Stimulated activated CD4-positive, alpha-beta T cell treated with anti-CD3 and anti-CD28 coated beads, Interleukin-12 subunit alpha, Interleukin-12 subunit beta, amount 100 ng/mL, for 24 hours (primary cell): Measurements from ENCODE around the gene PRH1.

Experiments
- DNase-seq, 2 experiments: peaks; one replicate each; pipeline ENCODE4 v3.0.0-alpha.2; 2020; ENCODE audit warnings: low read depth in 2 of 2

The PRH1 gene

DNA sequence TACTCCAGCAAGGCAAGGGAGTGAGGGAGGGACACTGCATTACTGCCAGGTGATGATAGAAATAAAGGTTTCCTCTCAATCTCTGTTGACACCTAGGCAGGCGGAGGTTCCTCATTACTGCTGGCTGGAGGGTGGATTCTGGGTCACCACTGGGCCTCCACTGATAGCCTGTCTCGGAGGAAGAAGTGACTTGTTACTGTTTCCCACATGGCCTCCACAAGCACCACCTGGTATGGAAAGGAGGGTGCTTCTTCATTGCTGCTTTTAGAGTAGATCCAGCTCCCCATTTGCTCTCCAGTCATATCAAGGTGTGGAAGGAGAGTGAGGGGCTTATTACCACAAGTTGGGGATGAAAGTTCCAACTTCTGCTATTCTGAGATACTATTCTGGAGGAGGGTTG, 41.2 kb downstream of the PRH1 start:
- DNase-seq = no peak

- no peak for DNase-seq
These were observed 45.6 kb downstream of the PRH1 start for GRCh38 chr12:10838461-10838860.
